Measurements from ENCODE around the gene PPP3CA.

The PPP3CA gene

DNA sequence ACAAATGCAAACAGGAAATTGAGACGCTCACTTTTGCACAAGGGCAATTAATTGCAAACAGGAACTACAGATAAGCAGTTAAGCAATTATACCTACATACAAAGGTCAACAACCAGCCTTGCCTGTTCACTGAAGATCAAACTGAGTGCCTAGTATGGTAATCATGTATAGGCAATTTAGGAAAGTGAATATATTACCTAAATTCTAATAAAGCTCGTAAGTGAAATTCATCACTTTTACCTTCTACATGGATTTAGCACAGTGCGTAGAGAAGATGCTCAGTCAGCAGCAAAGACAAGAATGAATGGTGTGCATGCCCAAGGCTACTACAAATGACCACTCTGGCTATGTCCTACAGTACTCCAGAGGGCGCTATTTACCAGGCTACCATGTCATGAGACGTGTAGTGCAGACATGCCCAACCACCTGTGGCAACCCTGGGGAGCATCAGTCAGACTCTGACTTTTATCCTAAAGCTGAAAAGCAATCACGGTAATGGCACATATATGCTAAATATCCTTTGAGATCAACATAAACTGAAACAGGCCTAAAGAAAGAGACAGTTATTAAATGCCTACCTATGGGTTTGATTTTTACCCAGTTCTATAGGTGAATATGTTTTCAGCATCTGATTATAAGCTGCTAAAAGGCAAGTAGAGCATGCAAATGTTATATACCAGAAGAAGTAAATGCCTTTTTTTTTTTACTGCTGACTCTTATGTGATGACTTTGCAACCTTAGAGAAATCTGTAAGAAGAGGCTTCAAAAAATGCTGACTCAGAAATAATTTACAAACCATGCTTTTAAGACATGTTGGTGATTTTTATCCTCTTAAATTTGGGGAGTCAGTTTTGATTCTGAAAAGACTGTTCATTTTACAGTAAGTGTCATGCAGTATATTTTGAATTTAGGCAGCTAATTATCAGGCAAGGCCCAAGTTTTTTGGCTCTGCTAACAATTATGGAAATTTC lies 178.0 kb downstream of the PPP3CA start:
- peak; percentile 84 for DNase-seq

GRCh38 chr4:101163936-101164335 lies 183.4 kb downstream of the PPP3CA start:
- no peak for DNase-seq

GRCh38 chr4:101162990-101163380 lies 184.3 kb downstream of the PPP3CA start:
- DNase-seq, result no peak

DNA sequence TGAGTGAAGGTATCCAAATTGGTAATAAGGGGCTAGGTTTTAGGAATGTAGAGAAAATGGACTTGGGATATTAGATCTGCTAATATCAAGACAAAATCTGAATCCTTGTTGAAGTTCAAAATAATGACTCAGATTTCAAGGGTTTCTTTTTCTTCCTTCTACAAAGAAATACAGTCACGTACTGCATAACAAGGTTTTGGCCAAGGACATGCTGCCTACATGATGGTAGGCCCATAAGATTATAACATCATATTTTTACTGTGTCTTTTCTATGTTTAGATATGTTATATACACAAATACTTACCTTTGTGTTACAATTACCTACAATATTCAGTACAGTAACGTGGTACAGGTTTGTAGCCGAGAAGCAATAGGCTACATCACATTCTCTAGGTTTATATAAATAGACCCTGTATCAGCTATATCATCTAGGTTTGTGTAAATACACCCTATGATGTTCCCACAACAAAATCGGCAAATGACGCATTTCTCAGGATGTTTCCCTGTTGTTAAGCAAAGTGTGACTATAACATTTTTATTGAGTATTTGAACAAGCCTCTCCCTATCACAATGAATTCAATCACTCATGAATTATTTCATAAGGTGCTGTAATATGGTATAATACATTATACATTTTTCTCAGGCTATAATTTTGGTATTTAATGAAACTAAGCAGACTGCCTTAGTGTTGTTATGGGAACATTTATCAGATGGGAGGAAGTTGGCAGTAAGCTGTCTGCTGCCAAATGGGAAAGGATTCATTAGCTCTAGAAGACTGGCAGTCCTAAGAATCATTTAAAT lies 186.3 kb downstream of the PPP3CA start:
- no peak for DNase-seq

GRCh38 chr4:101158507-101158906 lies 188.8 kb downstream of the PPP3CA start:
- DNase-seq, result no peak

- no peak for DNase-seq
These were observed 189.2 kb downstream of the PPP3CA start for GRCh38 chr4:101158134-101158482.

- no peak for DNase-seq
These were observed 189.8 kb downstream of the PPP3CA start for GRCh38 chr4:101157415-101158133.

- DNase-seq, result no peak
These were observed 190.6 kb downstream of the PPP3CA start for GRCh38 chr4:101156619-101157310.

DNA sequence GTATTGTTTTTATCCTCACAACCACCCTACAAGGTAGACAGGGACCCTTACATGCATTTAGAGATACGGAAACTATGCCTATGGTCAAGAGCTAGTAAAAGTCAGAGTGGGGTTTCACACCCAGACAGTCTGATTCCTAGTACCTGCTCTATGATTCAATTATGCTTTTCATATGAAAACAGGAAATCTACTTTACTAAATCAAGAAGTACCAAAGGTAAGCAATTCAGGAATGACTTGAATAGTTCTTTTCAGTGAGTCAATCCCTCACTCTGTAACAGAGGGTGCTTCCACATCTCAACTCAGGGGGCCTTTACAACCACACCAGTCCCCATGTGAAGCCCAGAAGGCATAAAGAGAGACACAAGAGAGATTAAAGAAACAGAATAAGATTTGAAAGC lies 191.4 kb downstream of the PPP3CA start:
- no peak for DNase-seq

GRCh38 chr4:101155368-101155767 lies 192.0 kb downstream of the PPP3CA start:
- DNase-seq, result no peak

GRCh38 chr4:101153653-101154052 lies 193.7 kb downstream of the PPP3CA start:
- DNase-seq, result no peak

- DNase-seq, result no peak
These were observed 194.8 kb downstream of the PPP3CA start for GRCh38 chr4:101152521-101152920.

DNA sequence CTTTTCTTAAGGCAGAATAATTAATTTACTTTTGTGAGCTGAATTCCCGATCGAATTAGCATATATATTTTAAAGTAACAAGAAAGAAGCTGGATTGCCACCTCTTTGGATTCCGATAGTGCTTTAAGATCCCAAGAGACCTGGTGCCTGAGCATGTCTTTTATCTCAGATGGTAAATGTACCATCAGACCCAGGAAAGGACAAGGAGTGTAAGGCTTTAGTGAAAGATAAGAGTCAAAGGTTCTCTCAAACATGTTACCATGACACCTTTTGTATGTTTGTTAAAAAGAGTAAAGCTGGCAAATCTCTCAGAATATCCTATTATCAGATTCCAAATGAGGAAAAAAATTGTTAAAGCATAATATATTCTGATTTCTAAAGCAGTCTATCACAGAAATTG lies 198.8 kb downstream of the PPP3CA start:
- DNase-seq, result no peak

DNA sequence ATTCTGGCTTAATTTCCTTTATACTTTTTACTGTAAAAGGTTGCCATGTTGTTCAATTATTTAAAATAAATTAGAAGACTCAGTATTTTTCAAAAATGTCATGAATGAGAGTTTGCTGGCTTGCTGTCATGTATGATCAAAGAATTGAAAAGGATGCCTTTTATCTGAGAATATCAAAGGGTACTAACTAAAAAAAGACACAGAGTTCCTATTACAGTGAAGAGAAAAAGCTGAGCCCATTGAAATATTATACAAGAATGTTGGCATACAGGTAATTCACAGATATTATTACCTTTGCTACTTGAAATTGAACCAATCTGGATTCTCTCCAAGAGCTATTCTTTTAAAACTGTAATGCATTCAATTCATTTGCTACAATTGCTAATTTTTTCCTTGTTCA lies 200.0 kb downstream of the PPP3CA start:
- no peak for DNase-seq

GRCh38 chr4:101145021-101145420 lies 202.3 kb downstream of the PPP3CA start:
- no peak for DNase-seq

GRCh38 chr4:101142259-101142658 lies 205.1 kb downstream of the PPP3CA start:
- no peak for DNase-seq

- DNase-seq, result no peak
These were observed 205.5 kb downstream of the PPP3CA start for GRCh38 chr4:101141855-101142254.

GRCh38 chr4:101141230-101141629 lies 206.1 kb downstream of the PPP3CA start:
- DNase-seq, result no peak

DNA sequence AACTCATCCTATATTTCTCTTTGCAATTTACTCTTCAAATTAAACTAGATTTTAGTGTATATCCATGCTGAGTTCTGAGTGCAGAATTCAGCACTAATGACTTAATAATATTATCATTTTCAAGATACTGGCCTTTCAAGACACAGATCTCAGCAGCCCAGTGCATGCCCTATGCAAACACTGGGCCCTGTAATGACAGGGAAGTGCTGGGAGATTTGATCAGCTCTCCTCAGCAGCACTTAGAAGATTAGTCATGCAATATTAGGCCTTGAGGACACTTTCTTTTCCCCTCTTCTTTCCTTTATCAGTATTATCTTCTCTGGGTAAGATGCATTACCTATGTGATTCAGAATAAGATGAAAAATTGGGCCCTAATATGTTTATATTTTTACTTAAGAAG lies 207.1 kb downstream of the PPP3CA start:
- no peak for DNase-seq

GRCh38 chr4:101136373-101137370 lies 210.7 kb downstream of the PPP3CA start:
- DNase-seq, result no peak

- no peak for DNase-seq
These were observed 211.8 kb downstream of the PPP3CA start for GRCh38 chr4:101135371-101136010.
